UCSD-AML1 (cell line): ENCODE measurements around the gene TYW1B.
"Not testable (repeated sequence)": the region's sequence is repeated elsewhere in the genome, so short reads cannot be mapped to it uniquely, and the experiment has no call there.

ENCODE experiments used
- DNase-seq: peaks from one replicate; lab custom pipeline; 2025; ENCODE audit not compliant: unreplicated experiment; lab: John Stamatoyannopoulos, UW

The TYW1B gene

GRCh38 chr7:72816370-72817157 is 11.4 kb downstream of the TYW1B start:
- DNase-seq, result not testable (repeated sequence)

- DNase-seq, result not testable (repeated sequence)
These were observed 17.6 kb downstream of the TYW1B start for GRCh38 chr7:72810437-72810836.

GRCh38 chr7:72808511-72808910 is 19.5 kb downstream of the TYW1B start:
- DNase-seq, result not testable (repeated sequence)

- not testable (repeated sequence) for DNase-seq
These were observed 21.1 kb downstream of the TYW1B start for GRCh38 chr7:72806851-72807250.

- no peak for DNase-seq
These were observed 22.2 kb downstream of the TYW1B start for GRCh38 chr7:72805526-72806494.

- DNase-seq, result not testable (repeated sequence)
These were observed 24.2 kb downstream of the TYW1B start for GRCh38 chr7:72803778-72804177.

- not testable (repeated sequence) for DNase-seq
These were observed 26.4 kb downstream of the TYW1B start for GRCh38 chr7:72801564-72801963.

- not testable (repeated sequence) for DNase-seq
These were observed 32.6 kb downstream of the TYW1B start for GRCh38 chr7:72795401-72795800.

- DNase-seq, result no peak
These were observed 34.2 kb downstream of the TYW1B start for GRCh38 chr7:72793791-72794190.

- DNase-seq, result not testable (repeated sequence)
These were observed 37.3 kb downstream of the TYW1B start for GRCh38 chr7:72790698-72791060.

GRCh38 chr7:72790048-72790697 is 37.8 kb downstream of the TYW1B start:
- DNase-seq, result not testable (repeated sequence)

- DNase-seq, result no peak
These were observed 42.6 kb downstream of the TYW1B start for GRCh38 chr7:72785166-72785955.

GRCh38 chr7:72783601-72784370 is 44.2 kb downstream of the TYW1B start:
- DNase-seq, result not testable (repeated sequence)

- DNase-seq, result no peak
These were observed 46.4 kb downstream of the TYW1B start for GRCh38 chr7:72781631-72782030.

GRCh38 chr7:72781161-72781560 is 46.8 kb downstream of the TYW1B start:
- DNase-seq, result no peak

GRCh38 chr7:72780289-72780894 is 47.6 kb downstream of the TYW1B start:
- not testable (repeated sequence) for DNase-seq

GRCh38 chr7:72777167-72777566 is 50.8 kb downstream of the TYW1B start:
- not testable (repeated sequence) for DNase-seq

- not testable (repeated sequence) for DNase-seq
These were observed 55.4 kb downstream of the TYW1B start for GRCh38 chr7:72772627-72773026.

- DNase-seq, result not testable (repeated sequence)
These were observed 61.0 kb downstream of the TYW1B start for GRCh38 chr7:72766994-72767393.
